Inflammatory macrophage treated with lipopolysaccharide for 4 hours (primary cell): Measurements from ENCODE around the gene BTN1A1.
"Not testable (repeated sequence)": the region's sequence is repeated elsewhere in the genome, so short reads cannot be mapped to it uniquely, and the experiment has no call there.

Source experiments
- DNase-seq: peaks from one replicate; pipeline ENCODE4 v3.0.0-alpha.2; 2020

BTN1A1 gene

DNA sequence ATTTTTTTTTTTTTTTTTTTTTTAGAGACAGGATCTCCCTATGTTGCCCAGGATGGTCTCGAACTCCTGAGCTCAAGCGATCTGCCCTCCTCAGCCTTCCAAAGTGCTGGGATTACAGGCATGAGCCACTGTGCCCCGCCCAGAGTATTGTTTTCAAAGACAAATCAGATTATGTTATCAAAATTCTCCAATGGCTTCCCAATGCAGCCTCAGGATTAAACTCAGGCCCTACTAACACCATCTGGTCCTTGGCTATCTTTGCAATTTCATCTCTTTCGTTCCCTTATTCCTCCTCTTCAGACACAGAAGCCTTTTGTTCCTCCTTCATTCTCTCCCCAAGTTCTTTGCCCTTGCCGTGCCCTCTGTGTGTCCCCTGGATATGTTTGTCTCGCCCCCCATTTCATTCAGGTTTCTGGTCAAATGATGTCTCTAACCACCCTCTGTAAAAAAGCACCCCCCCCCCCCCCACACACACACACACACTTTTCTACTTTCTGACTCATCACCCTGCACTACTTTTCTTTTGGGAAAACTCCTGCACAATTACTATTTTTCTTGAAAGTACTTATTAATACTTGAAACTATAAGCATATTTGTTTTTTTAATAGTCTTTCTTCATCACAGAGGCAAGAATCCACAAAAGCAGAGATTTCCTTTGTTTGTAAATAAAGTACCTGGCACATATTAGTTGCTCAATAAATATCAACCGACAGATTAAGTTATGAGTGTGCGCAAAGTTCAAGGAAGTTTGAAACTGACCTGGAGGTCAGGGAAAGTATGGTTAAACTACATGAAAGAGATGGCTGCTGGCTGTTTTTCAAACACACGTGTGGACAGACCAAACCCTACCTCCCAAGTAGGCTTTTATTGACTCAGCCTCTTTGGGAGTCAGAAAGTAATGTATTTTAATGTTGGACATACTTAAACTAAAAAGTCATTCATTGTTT lies 16.7 kb downstream of the BTN1A1 start:
- no peak for DNase-seq

DNA sequence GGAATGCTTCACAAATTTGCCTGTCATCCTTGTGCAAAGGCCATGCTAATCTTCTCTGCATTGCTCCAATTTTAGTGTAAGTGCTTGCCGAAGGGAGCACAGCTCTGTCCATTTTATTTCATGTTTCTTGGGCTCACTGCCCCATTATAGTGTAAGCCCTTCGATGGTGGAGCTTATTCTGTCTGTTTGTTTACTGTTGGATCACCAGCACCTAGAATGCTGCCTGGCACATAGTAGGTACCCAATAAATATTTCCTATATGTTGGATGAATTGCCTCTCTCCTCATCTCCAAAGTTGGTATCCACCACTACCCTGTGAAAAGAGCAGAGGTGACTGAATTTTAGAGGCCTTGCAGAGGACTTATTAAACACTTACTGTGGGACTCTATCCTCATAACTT lies 19.3 kb downstream of the BTN1A1 start:
- DNase-seq: no peak

DNA sequence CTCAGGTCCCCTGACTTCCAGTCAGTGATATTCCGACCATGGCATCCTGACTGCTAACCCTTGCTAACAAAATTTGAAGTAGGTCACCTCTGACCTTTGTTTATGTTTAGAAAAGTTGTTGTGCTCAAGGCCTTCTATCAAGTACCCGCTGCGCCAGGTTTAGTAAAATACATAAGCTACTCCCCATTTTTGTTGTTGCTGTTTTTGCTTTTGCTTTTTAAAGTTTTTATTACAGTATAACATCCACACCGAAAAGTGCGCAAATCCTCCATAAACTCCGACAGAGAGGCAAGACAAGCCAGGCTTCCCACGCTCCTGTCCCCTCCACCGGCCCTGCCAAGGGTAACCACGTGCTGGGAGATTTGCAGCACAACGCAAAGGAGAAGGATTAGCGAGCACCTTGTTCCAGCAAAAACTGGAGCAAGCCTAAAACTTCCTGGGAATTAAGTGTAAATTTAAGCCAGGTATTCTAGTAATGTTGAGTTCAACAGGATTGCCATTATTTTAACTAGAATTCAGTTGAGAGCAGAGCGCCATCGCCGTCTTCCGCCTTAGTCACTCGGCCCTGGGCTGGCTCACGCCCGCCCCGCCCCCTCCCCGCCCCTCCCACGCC lies 20.2 kb downstream of the BTN1A1 start:
- DNase-seq: no peak

DNA sequence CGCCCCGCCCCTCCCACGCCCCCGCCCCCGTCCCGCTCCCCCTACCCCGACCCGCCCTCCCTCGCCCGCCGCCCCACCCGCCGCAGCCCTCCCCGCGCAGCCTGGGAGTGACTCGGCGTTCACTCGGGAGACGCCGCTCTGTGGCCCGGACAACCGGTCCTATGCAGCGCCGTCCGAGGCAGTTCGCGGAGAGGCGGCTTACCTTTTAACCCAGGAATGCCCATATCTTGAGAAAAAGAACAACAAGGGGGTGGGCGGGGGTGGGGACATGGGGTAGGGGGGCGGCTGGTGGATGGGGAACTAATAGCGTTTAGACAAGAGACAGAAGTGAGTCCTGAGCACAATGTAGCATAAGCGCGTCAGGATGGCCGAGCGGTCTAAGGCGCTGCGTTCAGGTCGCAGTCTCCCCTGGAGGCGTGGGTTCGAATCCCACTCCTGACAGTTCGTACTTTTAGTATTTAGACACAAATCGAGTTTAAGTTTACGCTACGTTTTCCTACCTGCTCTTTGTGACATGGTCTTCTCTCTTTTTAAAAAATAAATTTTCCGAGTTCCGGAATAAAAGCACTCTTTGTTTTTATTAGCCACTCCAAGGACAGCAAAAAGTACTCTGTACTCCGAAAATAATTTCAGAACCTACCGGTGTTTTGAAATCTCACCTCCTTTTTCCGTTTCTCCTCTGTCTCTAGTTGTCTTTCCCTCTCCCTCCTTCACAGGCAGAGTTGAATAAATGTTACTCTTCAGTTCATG lies 20.9 kb downstream of the BTN1A1 start:
- DNase-seq: peak; percentile 73

DNA sequence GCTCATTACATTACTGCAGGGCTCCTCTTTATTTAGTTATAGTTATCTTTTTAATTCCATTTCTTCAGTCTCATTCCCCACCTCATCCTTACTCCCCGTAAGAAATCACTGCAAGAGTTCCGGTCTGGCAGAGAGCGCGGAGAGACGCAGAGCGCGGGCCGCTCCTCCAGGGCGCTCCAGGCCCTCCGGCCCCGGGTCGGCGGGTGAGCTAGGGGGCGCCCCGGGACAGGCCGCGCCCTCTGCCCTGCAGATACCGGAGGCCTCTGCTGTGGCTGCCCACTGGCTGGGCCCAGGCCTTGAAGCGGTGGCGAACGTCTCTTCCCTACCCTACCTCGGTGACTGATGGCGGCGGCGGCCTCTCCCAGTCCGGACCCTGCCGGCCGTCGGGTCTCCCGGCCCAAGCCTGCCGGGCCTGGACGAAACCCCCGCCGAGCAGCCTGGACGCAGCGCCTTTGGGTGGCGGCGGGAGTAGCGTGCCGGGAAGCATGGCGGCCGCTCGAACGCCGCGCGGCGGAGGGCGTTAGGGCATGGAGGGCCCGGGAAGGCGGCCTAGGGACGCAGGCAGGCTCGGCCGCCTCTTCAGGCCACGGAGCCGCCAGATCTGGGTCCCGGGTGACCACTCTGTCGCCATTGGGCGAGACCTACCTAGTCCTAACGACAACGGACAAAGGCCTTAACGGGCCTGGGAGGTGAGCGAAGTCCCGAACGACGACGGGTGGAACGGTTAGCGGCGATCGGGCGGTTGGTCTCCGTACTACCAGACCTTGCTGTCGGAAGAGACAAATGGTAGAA lies 21.7 kb downstream of the BTN1A1 start:
- peak; percentile 85 for DNase-seq

DNA sequence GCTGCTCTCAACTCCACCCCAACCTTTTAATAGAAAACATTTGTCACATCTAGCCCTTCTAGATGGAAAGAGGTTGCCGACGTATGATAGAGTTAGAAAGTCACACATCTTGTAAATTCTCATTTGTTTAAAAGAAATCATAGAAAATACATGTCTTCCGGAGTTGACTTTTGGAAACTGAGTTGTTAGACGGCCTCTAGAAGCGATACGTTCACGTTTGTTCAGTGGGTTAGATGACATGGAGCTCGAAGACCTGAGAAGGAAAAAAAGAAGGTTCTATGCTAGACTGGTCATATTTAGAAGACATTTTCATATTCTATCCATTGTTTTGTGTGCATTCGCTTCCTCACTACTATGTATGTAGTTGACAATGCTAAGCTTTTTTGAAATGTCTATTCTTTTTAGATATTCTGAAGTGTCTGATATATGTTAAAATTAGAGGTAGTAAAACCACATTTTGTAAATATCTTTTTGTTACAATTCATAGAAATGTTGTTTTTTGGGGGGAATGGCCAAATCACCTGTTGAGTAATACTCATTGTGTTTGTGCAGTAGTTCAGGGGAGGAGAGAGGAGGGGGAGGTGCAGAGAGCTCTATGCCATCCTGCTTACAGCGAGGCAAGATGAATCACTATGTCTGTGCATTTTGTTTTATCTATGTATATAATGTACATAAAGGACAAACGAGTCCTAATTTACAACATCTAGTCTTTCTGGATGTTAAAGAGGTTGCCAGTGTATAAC lies 22.6 kb downstream of the BTN1A1 start:
- DNase-seq: not testable (repeated sequence)

DNA sequence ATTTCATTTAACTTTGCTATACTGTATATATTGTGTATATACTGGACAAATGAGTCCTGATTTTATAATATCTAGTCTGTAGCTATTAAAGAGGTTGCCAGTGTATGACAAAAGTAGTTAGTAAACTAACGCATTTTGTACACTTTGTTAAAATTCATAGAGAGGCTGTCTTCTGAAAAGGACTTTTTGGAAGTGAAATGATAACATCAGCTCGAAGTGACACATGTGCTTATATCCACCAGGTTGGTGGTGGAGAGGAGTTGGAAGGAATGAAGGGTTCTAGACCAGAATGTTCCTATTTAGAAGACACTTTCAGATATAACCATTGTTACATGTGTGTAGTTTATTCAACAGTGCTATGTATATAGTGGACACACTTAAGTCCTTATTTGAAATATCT lies 24.2 kb downstream of the BTN1A1 start:
- not testable (repeated sequence) for DNase-seq

DNA sequence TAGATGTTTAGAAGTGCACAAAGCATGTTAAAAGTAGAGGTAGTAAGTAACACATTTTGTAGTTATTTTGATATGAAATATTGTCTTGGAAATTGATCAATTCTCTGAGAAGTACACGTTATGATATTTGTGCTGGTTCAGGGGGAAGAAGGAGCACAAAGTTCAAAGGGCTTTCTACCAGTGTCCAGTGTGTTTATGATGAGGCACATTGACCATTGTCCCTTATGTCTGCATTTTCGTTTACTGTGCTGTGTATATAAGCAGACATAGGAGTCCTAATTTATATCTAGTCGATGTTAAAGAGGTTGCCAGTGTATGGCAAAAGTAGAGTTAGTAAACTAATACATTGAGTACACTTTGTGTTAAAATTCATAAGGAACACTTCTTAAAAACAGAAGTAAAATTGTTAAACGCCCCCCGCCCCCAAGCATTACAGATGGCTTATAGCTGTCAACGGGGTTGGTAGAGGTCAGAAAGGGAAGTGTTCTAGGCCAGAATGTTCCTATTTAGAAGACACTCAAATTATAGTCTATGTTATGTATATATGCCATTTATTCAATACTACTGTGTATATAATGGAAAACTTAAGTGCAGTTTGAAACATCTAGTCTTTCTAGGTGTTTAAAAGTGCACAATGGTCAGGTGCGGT lies 24.7 kb downstream of the BTN1A1 start:
- peak; percentile 48 for DNase-seq

DNA sequence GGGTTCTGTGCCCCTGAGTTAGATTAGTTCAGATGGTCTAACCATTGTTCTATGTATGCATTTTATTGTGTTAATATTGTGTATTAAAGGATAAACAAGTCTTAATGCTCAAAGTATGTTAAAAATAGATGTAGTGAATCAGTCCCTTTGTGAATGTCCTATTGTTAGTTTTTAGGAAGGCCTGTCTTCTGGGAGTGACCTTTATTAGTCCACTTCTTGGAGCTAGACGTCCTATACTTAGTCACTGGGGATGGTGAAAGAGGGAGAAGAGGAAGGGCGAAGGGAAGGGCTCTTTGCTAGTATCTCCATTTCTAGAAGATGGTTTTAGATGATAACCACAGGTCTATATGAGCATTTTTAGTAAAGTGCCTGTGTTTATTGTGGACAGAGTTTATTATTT lies 25.7 kb downstream of the BTN1A1 start:
- peak; percentile 78 for DNase-seq

DNA sequence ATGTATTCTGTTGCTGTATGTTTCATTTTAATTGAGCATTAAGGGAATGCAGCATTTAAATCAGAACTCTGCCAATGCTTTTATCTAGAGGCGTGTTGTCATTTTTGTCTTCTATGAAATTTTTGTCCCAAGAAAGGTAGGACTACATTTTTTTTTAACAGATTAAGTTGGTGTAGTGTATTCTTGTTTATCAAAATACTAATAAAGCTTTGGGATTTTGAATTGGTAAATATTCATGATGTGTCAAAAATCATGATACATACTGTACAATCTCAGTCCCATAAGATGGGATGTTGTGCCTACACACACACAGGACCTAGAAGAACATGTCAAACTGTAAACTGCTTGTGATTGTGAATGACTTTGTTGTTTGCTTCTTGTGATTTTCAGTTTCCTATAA lies 26.8 kb downstream of the BTN1A1 start:
- DNase-seq: no peak

DNA sequence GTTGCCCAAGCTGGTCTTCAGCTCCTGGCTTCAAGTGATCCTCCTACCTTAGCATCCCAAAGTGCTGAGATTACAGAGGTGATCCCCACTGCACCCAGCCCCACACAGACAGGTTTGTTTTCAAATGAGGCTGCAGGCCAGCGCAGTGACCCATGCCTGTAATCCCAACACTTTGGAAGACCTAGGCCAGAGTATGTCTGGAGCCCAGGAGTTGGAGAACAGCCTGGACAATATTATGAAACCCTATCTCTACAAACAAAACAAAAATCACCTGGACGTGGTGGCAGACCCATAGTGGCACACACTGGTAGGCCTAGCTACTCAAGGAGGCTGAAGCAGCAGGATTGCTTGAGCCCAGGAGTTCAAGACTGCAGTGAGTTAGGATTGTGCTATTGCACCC lies 30.1 kb downstream of the BTN1A1 start:
- no peak for DNase-seq

DNA sequence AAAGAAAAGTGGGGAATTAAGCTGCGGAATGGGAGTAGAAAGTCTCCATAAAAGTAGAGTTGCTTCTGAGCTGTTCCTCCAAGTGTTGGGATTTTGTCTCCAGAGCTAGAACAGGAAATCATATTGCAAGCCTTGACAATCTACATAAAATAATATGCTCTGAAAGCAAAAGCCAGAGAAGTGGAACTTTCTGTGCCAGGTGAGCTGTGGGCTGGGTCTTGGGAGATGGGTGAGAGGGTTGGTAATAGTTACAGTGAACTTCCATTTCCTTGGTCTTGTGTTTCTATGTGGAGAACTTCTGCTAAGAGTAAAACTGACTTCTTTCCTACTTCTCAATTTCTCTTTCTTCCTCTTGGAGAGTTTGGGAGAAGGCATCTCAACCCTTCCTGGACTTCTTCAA lies 31.8 kb downstream of the BTN1A1 start:
- DNase-seq: peak; percentile 16

DNA sequence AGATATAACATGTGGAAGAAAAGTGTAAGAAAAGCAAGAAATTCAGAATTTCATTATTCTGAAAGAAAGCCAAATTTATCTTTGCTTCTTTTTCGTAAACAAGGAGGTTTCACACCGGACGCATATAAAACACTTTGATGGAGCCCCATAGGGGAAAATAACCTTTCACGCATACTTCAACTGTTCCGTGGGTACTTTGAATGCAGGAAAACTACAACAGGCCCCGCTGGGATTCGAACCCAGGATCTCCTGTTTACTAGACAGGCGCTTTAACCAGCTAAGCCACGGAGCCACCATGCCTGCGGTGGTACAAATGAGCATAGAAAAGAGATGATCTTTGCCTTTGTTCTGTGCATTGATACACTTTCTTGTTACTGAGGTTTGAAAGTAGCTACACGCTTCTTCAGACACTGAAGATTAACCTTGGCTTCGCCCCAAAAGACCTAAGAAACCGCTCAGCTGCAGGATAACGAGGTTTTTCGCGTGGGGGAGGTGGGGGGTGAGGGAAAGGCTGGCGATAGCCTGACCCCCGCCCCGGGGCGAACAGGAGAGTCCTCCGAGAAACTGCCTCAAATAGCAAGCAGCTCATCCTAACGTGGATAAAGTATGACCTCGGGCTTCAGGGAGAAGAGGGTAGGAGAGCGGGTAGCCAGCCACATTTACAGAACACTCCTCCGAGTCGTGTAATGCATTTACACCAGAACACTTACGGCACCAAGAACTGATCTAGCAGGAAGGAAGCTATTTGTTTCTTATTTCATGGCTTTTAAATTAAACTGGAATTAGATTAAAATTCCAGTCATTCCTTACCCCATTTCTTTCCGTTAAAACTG lies 32.8 kb downstream of the BTN1A1 start:
- peak; percentile 86 for DNase-seq

DNA sequence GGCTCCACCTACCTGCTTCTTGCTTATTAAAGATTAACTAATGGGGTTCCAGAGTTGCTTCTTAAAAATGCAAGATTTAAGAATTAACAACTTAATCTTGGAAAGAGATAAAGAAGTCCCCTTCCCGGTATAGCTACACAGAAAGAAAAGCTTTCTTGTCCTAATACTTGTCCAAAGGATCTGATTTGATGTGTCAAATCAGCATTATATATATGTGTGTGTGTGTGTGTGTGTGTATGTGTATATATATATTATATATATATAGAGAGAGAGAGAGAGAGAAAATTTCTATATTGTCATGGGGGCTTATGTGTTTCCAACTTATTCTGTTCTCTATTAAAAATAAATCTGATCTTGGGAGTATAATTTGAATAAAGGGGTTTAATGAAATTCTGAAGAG lies 33.4 kb downstream of the BTN1A1 start:
- DNase-seq: no peak

DNA sequence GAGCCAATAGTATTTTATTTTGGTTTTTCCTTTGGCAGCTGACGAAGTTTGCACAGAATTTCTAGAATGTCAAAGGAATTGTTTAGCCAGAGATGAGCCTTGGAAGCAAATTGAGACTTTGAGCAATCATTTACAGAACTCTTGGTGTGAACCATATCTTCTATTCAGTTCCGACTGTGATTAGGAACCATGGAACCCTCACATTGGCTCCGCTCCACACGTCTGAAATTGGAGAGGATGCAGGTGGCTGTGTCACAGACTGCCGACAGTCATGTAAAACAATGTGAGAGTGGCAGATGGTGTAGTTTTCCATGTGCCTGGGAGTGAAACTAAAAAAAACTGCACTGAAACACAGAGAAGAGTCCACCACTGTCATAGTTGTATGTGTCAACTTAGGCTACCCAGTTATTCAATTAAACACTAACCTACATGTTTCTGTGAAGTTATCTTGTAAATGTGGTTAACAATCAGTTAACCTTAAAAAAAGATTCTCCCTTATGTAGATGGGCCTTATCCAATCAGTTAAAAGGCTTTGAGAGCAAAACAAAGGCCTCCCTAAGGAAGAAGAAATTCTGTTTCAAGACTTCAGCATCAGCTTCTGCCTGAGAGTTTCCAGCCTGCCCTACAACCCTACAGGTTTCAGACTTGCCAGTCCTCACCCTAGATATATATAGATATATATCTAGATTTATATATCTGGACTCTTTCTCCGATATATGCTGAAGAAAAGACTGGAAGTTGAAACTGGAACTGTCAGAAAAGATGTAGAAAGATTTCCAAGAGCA lies 34.8 kb downstream of the BTN1A1 start:
- no peak for DNase-seq

DNA sequence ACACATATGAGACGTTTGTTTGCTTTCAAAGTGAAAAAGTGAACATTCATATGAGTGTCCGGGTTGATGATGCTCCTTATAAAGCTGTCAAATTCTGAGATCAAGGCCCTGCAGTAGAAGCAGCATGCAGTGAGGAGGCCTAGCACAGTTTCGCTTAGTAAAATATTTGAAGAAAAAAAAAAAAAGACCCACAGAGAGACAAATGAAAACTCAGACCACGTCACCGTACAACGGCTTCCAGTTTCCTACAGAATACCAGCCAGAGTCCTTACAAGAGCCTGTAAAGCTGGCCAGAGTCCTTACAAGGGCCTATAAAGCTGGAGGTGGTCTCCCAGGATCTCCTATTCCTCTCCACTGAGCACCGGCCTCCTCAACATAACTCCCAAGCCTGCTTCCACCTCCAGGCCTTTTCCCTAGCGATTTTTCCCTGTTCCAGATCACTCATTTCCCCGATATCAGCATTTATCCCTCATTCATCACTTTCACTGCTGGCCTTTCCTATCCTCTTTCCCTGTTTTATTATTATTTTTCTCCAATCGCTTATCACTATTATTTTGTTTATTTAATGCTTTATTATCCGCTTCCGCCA lies 36.6 kb downstream of the BTN1A1 start:
- DNase-seq: peak; percentile 39

DNA sequence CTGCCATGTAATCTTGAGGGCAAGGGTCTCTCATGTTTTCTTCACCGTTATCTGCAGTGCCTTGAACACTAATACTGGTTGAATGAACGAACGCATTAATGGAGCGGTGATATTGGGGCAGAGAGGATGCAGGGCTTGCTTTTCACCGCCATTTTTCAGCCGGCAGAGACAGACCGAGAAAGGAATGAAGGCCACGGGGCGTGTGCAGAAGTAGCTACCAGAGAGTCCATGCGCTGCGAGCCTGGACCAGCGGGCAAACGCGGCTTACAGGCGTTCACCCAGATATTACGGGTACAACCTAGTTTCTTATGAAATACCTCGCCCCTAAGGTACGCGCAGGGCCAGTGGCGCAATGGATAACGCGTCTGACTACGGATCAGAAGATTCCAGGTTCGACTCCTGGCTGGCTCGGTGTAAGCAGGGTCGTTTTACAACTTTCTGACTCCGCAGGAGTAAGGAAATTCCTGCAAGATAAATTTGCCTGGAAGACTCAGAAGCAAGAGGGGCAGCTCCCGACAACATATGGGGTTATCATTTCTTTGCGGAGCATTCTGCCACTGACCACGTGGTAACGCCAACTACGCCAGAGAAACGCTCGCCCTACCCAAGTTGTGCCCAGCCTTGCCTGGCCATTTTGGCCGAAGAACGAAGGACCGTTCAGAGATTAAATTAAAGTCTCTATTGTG lies 37.2 kb downstream of the BTN1A1 start:
- DNase-seq: peak; percentile 91

DNA sequence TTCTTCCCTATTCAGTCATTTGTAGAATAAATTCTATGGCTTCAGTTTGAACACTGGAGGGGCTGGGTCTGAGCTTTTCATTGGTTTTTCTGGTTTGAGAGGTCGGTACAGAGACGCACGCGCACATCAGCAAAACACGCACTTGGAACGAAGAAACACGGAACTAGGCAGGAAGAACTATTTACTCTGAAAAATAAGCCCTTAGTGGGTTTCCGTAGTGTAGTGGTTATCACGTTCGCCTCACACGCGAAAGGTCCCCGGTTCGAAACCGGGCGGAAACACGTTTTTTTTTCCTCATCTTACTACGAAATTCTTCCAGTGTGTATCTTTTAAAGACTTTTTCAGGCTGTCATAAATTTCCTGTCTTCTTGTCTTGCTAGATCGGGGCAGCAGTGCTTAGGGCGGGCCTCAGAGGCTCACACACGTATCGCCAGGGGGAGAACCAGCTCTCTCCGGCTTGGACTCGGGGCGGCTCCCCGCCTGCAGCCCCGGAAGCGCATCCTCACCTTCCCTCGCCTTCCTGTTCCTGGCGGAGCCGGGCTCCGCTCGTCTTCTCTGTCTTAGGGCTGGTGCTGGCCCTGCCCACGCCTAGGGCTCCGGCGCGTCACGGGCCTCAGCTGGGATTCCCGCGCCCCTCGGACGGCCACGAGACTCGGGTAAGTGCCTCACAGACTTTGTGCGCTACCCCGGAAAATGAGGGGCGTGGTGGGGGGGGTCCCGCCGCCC lies 37.9 kb downstream of the BTN1A1 start, which contains the start of gene HMGN4:
HMGN4 (plus strand) TSS at position 521 of the 726 bp plus-strand sequence. CDS start 6,841 bp downstream, outside the sequence.
- DNase-seq: peak; percentile 90
